Neural crest cell (in vitro differentiated cells): ENCODE data around the gene OR10G8. TPM values are rescaled to one million over a fixed set of nuclear protein-coding genes. Genes with fewer than 3 reads are reported as not detected.
"Not testable (repeated sequence)": the region's sequence is repeated elsewhere in the genome, so short reads cannot be mapped to it uniquely, and the experiment has no call there.

ENCODE experiments used
- DNase-seq: peaks from one replicate; pipeline ENCODE4 v3.0.0; 2021; ENCODE audit warnings: low read depth, mixed read lengths, low spot score
- H3K27ac Mint-ChIP-seq: one replicate; pipeline ENCODE4 v1.8.0; 2021; ENCODE audit warnings: mild to moderate bottlenecking, mixed read lengths; ENCODE audit not compliant: unreplicated experiment
- H3K27me3 Mint-ChIP-seq: 2 replicates; pipeline ENCODE4 v1.8.0; 2021; ENCODE audit warnings: low read depth, mild to moderate bottlenecking, mixed read lengths
- H3K36me3 Mint-ChIP-seq: 2 replicates; pipeline ENCODE4 v1.8.0; 2021; ENCODE audit warnings: low read depth, mild to moderate bottlenecking, mixed read lengths
- H3K4me1 Mint-ChIP-seq: 2 replicates; pipeline ENCODE4 v1.8.0; 2021; ENCODE audit warnings: mixed read lengths
- H3K4me3 Mint-ChIP-seq: one replicate; pipeline ENCODE4 v1.8.0; 2021; ENCODE audit warnings: mild to moderate bottlenecking, mixed read lengths
- H3K9me3 Mint-ChIP-seq: 2 replicates; pipeline ENCODE4 v1.8.0; 2021; ENCODE audit warnings: mixed read lengths
- CTCF ChIP-seq: fragments of 200-600 bp; sonication (generic); conservative IDR thresholded peaks from 2 replicates; pipeline ENCODE4 v1.5.0; 2021; ENCODE audit warnings: antibody characterized with exemption, mild to moderate bottlenecking
- long read RNA-seq: library from polyadenylated mRNA; unstranded; transcript quantifications from one replicate; pipeline ENCODE4 v2.0.0, GENCODE V29; 2020
- total RNA-seq: library from RNA; stranded (reverse); gene quantifications from 2 replicates; pipeline ENCODE4 v1.2.1, GENCODE V29; 2021

Gene OR10G8
- not detected in 2 replicates for total RNA-seq
- long read RNA-seq, result 0 reads

- Mint-ChIP-seq H3K27ac (no peak within 1 kb of the TSS), H3K27me3 (no peaks in the 10 kb centered on the region), H3K9me3 (no peaks in the 10 kb centered on the region), H3K36me3 (no peaks in the 10 kb centered on the region), H3K4me3 (no peak within 1 kb of the TSS), H3K4me1 (peaks cover 6% of the 10 kb centered on the region)
- no peak for DNase-seq
- TF ChIP-seq CTCF, result no peak
Observed at GRCh38 chr11:124026498-124026897, at the start of gene OR10G8. OR10G8 (plus strand) TSS chr11:124026798; CDS start chr11:124029623, 2,825 bp downstream.

- DNase-seq, result no peak
- no peak for TF ChIP-seq CTCF
- Mint-ChIP-seq H3K4me1 (peaks cover 21% of the 10 kb centered on the region), H3K27ac (peak within 1 kb of the TSS; percentile 43), H3K36me3 (peaks cover 5% of the 10 kb centered on the region), H3K4me3 (no peak within 1 kb of the TSS), H3K9me3 (peaks cover 9% of the 10 kb centered on the region), H3K27me3 (no peaks in the 10 kb centered on the region)
Observed at GRCh38 chr11:123977731-123978347, 48.8 kb upstream of the OR10G8 start, which contains the start of gene OR10S1. OR10S1 (minus strand) TSS chr11:123977781; CDS start chr11:123977664, 117 bp downstream.

GRCh38 chr11:123979311-123979710 is 47.3 kb upstream of the OR10G8 start:
- no peak for DNase-seq
- no peak overlapping the region for H3K27ac Mint-ChIP-seq
- H3K9me3 Mint-ChIP-seq, result peaks cover 14% of the 10 kb centered on the region
- TF ChIP-seq CTCF, result no peak
- H3K36me3 Mint-ChIP-seq, result peaks cover 11% of the 10 kb centered on the region
- H3K4me1 Mint-ChIP-seq, result peaks cover 21% of the 10 kb centered on the region
- no peak overlapping the region for H3K4me3 Mint-ChIP-seq
- H3K27me3 Mint-ChIP-seq, result no peaks in the 10 kb centered on the region

GRCh38 chr11:123995119-123995518 is 31.5 kb upstream of the OR10G8 start, which contains the start of gene OR10G6:
OR10G6 (minus strand) TSS chr11:123995161; CDS start chr11:123995161, 0 bp downstream.
- Mint-ChIP-seq H3K36me3 (no peaks in the 10 kb centered on the region), H3K27ac (peak within 1 kb of the TSS; percentile 59), H3K9me3 (no peaks in the 10 kb centered on the region), H3K4me1 (no peaks in the 10 kb centered on the region), H3K27me3 (no peaks in the 10 kb centered on the region), H3K4me3 (no peak within 1 kb of the TSS)
- TF ChIP-seq CTCF, result no peak
- no peak for DNase-seq

GRCh38 chr11:124012697-124013096 is 13.9 kb upstream of the OR10G8 start, which contains the start of gene OR10G4:
OR10G4 (plus strand) TSS chr11:124012997; CDS start chr11:124015575, 2,578 bp downstream.
- H3K9me3 Mint-ChIP-seq, result no peaks in the 10 kb centered on the region
- H3K4me3 Mint-ChIP-seq, result no peak within 1 kb of the TSS
- no peak within 1 kb of the TSS for H3K27ac Mint-ChIP-seq
- H3K27me3 Mint-ChIP-seq, result peaks cover 10% of the 10 kb centered on the region
- DNase-seq, result no peak
- H3K4me1 Mint-ChIP-seq, result no peaks in the 10 kb centered on the region
- TF ChIP-seq CTCF, result no peak
- no peaks in the 10 kb centered on the region for H3K36me3 Mint-ChIP-seq

- DNase-seq, H3K27ac Mint-ChIP-seq, H3K9me3 Mint-ChIP-seq, H3K36me3 Mint-ChIP-seq, H3K4me3 Mint-ChIP-seq, H3K27me3 Mint-ChIP-seq, H3K4me1 Mint-ChIP-seq: not testable (repeated sequence)
Observed at GRCh38 chr11:124015837-124016236, 10.8 kb upstream of the OR10G8 start.
